ENCODE results near the gene DNHD1.
A peak's percentile ranks its signal among the peaks of the same experiment; 100 is the strongest.

DNHD1 gene, protein sequence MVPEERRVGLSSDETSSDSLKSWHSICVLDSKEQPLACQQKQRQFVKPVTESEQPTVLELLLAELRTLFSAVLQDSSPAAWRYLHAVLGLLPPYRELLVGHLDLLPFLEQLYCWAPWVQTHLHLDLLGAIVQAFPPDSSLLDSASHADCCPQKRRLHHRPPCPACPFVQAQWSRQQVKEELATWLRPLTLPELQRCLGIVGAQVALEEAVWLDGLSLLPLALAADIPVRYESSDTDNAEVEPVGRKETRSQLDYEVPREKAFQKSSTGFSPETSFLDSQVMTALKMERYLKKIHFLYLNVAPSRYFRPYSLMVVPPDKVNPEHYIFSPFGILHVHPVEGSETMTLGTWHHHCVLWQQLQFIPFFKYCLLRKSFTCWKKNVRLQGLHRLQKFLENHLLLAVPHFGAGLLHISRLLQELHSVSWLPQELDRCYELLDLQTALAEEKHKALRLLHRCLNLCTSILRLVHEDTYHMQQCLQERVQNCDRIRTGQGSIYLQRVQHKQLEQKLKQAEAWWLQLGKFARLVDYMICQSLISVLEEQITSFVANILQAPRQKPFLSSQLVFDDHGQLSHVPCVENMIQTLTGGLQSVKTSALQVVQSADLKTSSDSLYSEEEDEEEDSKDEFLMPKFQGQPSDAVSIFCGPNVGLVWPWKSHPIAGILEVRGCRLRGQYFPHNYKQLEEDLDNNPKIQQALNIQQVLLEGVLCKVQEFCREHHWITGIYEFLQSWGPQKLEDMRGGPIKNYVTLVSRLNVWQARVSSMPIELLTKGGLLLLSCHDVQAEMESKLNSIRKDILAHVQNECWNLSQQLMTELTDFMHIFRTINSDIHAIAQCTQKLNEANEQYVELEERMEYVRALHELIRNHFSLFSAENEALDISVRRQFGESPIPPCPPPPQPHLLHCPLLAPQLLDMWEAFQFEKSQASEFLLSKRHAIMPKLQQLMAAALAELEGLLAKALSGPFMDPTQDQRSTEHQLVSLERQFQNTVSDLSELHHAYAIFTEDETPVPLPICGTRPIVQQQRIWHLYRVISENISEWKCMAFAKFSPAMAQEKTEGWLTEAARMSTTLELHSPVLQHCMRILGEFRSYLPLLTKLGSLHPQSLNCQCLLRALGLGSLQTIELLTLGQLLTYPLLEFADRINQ (N-terminal part only)

DNA sequence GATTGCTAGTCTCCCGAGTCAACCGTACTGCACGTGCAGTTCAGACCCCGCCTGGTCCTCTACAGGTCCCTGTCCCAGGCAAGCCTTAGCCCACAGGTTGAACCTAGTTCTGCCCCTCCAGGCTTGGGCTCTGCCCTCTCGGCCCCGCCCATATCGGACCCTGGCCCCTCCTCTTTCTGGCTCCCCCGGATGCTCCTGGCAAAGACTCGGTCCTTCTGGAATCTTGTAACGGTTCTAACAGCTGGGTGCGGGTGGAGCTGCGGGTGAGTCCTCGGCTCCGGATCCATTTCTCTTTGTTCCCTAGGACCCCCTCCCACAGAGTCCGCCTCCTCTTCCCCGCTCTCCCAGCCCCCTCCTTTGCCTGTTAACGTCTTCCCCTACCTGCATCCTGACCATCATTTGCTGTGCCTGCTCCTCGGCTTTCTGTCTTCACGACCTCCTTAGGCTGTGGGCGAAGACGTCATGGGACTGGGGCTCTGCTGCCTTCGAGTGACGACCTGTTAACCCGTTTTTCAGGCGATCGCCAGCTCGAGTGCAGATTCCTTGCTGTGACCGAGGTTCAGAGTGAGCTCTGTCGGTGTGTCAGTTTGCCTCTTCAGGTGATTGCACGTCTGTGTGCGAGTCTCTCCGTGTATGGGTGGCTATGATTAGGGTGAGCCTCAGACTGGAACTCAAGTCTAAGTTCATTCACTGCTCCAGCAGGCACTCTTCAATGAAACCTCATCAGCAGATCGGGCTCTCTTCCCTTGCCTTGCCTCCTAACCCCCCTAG is at the start of gene DNHD1:
Gene DNHD1, plus strand, starts transcription at position 212 of the 771 bp plus-strand sequence. CDS start 936 bp downstream, outside the sequence.
- no peak for DNase-seq (ENCODE audit: low read depth in 2 of 2)

DNA sequence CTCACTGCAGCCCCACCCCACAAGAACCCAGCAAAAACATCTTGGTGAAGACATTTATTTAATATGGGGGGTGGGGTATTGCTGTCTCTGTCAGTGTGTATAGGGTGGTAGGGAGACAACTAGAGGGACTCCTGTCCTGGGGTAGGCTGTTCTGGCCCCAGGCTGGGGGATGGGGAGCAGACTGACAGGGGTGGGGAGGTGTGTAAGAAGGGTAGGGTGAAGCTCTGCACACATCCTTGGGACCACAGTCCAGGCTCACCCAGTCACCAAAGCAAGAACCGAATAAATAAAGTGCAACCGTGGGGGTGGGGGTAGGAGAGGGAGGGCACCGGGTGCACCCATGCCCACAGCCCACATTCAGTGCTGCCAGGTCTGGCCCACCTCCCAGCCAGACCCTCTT is 48.5 kb upstream of the DNHD1 start:
- no peak for DNase-seq (ENCODE audit: low read depth in 2 of 2)

DNA sequence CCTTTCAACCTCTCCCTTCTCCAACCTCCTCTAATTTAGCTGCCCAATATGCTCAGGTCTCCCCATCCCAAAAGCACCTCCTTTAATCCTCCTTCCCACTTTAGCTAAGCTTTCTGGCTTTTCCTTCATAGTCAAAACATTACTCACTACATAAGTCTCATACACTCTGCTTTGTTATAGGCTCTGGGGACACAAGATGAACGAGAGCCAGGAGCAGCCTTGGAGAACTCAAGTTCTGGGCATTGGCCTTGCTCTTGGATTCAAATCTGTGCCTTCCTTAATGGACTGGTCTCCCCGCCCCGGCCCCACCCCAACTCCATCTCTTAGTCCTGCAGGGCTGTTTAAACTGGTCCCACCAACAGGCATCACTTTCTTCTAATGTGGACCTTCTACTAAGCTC is 44.9 kb upstream of the DNHD1 start:
- DNase-seq (ENCODE audit: low read depth in 2 of 2), result no peak

DNA sequence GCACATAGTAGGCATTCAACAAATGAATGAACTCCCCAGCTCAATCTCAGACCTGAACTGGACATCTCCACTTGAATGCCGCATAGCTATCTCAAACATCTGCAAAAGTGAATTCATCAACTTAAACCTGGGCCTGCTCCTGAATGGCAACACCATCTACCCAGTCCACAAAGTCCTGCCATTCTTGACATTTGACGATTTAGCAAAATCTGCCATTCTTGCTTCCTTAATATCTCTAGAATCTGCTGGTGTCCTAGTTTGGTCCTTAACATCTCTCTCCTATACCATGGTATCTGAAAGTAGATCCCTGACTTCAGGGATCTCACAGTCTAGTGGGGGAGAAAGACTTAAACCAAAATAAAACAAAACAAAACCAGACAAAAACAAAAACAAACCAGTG is 43.9 kb upstream of the DNHD1 start:
- DNase-seq (ENCODE audit: low read depth in 2 of 2), result no peak

DNA sequence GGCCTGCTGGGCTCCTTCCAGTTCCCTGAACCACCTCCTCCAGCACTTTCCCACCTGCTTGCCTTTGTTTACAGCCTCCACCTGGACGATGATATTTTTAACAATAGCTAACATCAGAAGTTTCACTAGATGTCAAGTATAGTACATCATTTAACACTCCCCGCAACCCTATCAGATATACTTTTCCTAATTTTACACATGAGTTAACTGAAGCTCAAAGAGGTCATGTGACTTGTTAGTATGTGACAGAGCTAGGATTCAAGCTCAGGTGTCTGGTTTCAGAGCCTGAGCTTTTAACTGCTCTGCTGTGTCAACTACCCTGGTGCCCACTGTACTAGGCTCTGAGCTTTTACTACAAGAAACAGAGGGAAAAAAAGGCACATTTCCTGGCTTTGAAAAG is 42.0 kb upstream of the DNHD1 start:
- DNase-seq (ENCODE audit: low read depth in 2 of 2), result no peak

DNA sequence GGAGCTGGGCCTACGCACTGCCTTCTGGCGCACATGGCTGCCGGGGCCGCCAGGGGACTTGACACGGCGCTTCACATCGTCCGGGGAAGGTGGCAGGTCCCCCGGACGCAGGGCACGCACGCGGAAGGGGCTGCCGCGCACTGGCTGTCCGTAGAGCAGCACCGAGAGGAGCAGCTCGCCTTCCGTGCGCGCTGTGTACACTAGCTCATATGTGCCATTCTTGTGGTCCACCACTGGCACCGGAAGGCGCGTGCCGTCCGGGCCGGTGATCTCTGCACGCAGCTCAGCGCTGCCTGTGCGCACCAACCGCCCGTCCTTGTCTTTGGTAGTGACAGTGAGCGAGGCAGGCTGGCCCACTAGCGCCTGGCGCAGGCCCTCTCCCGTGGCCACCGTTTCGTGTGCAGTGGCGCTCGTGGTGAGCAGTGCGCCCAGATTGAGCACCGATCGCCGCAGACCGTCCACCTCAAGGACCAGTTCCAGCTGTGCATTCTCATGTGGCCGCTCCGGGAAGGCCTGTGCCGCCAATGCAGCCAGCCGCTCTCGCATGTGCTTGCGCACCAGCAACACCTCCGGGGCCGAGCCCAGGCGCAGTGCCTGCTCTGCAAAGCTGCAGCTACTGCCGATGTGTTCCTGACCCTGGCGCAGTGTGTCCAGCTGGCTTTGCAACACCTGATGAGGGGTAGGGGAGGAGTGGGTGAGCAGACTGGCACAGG is 40.6 kb upstream of the DNHD1 start:
- no peak for DNase-seq (ENCODE audit: low read depth in 2 of 2)

DNA sequence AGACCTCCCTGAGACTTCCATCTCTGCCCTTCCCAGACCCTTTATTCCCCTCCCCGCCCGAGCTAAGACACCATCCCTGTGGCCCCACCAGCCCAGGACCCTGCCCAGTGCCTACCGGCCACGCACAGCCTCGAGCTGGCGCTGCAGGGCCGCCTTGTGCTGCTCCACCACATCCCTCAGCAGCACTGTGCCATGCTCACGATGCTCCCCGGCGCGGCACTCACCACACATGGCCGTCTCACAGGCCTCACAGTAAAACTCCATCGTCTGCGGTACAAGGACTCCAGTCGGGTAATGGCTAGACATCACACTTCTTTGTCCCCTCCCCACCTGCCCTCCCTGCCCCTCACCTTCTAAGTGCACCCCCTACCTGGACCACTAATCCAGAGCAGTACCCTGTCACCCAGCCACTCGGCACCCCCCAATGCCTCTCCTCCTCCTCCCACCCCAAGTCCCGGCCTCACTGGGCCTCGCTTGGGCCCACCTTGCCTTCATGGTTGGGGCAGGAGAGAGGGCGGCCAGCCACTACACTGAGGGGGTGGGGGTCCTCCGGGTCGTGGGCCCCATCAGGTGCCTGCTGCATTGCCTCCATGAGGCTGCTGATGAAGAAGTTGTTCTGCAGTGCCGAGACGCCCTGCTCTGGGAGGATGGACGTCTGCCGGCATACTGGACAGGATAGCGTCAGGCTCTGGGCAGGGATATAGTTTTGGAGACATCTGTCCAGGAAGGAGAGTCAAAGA is 39.3 kb upstream of the DNHD1 start:
- DNase-seq (ENCODE audit: low read depth in 2 of 2), result no peak

DNA sequence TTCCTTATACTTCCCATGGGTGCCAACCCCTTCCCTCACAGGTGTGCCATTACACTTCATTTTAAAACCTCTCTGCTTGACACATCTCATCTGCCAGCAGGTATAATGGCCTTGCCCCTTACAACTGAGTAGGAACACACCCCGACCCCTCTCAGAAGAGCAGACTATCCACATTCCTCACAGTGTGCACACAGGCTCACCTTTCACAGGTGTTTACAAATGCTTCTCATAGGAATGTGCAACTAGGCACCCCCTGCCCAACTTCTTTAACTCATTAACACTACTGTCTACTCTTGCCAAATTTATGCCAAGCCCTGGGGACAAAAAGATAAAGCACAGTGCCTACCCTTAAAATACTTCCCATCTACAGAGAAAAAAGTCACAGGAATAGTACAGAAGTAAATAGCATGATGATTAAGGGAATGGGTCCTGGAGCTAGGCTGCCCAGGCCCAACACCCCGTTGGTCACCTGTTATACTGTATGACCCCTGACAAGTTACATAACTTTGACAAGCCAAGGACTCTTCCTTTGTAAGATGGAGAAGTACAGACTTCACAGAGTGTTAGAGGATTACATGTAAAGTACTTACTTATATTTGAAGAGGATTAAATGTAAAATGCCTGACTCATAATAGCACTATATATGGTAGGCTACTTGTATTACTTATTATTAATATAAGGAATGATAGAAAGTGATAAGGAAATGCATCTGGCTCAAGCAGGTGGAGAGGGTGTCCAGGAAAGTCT is 38.6 kb upstream of the DNHD1 start:
- no peak for DNase-seq (ENCODE audit: low read depth in 2 of 2)

DNA sequence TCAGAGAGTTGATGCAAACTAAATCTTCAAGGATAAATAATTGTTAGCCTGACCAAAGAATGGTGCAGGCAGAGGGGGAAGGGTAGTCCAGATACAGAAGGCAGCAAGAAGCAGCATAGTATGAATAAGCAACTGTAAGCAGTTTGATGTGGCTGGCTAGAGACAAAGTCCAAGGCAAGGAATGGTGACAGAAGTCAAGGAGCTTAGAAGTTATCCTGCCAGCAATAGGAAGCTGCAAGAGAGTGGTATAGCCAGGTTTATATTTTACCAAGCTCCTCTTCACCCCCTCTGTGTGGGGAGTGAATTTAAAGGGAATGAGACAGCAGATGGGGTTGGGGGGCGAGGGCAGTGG is 38.0 kb upstream of the DNHD1 start:
- no peak for DNase-seq (ENCODE audit: low read depth in 2 of 2)

DNA sequence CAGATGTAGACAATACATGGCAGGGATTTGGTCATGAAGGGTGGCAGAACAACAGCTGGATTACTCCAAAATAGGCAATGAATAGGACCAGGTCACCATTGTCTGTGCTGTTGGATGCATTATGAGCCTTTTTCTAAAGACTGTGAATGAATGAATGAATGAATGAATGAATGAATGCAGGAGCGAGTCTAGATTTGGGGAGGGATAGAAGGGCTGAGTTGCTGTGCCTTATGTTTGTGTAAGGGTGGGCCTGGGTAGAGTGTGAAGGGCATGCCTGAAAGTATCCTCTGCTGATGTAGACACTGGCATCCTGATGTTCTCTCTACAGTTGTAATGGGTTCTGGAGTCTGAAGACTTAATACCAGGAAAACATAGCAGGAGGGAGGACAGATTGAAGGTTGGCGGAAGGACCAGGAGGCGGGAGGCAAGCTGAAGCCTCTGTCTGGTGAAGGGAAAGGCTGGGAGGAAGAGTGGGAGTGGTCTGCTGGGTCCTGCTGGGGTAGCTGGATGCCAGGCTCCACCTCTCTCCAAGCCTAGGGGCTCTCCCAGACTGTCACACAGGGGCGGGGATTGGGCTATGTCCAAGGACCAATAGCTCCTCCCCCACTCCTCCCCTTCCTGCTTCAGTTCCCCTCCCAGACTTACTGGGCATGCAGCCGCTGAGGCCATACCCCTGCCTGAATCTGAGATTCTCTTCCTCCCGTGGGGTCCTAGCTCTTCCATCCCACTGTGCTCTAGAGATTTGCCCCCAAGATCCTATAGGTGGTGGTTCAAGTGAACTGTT is 28.2 kb upstream of the DNHD1 start:
- DNase-seq (ENCODE audit: low read depth in 2 of 2), result no peak

DNA sequence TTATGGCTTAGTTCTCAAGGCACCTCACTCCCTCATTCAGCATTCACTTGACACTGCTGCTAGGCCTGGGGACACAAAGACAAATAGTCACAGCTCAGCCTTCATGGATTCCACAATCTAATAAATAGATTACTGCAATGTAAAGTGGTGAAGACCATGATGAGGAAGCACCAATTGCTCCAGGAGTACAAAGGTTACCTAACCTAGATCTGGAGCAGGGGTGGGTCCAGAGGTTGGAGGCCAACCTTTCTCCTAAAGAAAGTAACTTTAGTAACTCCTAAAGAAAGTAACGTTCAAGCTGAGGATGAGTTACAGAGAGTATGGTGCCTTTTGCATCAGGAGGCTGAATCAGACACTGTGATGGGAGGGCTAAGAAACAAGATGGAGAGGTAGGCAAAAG is 27.5 kb upstream of the DNHD1 start:
- no peak for DNase-seq (ENCODE audit: low read depth in 2 of 2)

DNA sequence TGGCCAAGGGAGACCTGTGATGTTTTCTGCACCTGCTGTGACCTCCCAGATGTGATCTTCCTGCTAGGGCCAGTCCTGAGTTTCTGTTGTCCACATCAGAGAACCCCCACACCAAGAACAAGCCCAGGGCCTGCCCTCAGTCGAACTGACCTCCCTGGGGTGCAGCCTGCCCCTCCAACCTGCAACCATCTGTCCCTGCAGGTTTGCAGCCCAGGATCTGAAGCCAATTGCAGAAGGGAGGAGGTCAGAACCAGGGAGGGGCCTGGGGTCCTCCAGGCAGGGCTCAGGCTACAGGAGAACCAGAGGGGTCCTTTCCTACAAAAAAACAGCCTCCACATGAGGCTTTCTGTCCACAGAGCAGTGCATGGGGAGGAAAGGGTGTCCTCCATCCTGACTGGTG is 24.1 kb upstream of the DNHD1 start:
- DNase-seq (ENCODE audit: low read depth in 2 of 2), result no peak

DNA sequence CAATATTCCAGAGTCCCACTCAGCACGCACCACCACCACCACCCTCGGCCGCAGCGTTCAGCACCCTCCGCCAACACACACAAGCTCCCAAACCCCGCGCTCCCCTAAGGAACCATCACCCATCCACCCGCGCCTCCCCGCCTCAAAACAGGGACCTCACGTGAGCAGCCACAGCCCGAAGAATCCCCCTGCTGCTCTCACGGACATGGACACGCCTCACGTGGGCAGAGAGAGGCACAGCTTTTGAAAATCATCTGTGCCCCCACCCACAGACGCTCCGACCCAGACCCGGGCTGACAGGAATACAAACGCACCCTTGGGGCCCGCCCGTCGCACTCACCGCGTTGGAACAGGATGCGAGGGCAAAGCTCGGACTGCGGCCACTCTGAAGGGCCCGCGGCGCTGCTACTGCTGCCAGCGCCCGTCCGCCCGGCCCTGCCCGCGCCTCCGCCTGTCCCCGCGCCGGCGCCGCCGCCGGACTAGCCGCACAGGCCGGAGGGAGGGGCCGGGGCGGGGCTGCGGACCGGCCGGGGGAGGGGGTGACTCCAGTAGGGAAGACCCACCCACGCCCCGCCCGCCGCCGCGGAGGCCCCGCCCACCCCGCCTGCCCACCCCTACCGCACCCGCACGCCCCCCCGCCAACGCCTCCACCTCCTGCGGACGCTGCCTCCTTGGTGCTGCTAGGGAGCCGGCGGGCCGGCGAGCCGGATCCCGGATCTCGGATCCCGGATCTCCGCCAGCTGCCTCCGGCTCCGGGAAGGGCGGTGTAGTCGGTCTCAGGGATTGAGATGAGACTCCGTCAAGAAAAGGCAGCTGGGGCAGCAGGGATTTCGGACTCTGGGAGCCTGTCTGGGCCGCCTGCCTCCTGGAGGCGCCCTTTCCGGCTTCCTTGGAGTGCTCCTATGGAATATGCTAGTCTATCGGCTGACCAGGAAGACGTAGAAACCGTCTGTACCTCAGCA is 23.3 kb upstream of the DNHD1 start, which contains the start of gene TRIM3:
Gene TRIM3, minus strand, starts transcription at position 491 of the 962 bp plus-strand sequence. CDS start 8,246 bp downstream, outside the sequence.
- DNase-seq (ENCODE audit: low read depth in 2 of 2), result peak; percentile 59 to 63

DNA sequence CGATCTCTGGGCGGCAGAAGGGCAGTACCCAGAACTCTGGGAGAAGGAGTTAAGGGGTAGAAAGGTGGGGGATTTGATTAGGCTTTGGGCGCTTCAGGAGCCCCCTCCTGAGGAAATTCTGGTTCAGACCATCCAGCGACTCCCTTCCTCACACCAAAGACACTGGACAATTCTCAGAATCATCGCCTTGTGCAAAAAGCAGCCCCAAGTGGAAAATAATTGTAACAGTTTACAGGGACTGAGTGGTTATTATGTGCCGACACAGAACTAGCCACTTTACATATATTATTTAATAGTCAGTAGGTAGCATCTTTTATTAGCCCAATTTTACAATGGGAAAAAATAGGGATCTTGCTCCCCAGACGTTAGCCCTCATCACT is 22.7 kb upstream of the DNHD1 start:
- DNase-seq (ENCODE audit: low read depth in 2 of 2), result no peak

DNA sequence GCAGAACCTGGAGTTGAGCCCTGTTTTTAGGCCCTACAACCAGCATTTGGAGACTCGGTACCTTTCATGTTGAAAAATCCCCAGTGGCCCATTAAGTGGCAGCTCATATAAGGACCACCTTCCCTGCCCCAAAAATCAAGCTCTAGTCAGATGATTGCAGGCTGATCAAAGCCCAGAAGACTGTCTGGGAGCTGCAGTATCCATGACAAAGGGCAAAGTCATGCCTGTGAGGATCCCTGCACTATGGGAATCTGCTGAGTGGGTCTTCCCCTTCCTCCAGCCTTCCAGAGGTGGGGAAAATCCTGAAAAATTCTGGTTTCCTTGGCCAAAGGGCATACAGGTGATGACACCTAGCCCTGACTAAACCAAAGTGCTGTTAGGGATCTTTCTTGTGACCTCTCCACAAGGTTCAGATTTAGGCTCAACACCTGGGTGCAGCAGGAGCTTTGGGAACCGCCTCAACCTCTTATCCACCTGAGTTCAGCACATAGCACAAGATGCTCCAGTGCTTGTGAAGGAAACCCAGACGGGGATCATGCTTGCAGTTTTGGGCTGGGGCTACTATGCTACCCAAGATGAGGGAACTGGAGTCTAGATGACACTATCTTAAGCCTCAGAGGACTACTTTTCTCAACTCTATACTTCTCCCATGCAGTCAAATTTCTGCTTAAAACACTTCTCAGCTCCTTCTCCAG is 22.1 kb upstream of the DNHD1 start:
- DNase-seq (ENCODE audit: low read depth in 2 of 2), result no peak

DNA sequence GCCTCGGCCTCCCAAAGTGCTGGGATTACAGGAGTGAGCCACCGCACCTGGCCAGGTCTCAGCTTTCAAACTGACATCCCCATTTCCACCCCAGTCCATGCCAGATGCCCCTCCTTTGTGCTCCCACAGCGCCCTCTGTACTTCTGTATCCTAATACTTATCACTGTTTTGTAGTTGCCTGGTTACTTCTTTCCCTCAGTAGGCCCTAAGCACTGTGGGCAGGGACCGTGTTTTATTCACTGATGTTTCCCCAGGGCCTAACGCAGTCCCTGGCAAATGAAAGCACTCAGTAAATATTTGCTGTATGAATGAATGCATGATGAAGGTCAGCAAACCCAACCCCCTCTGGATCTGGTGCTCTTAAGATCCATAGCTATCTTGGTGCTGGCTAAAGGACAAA is 21.1 kb upstream of the DNHD1 start:
- no peak for DNase-seq (ENCODE audit: low read depth in 2 of 2)

DNA sequence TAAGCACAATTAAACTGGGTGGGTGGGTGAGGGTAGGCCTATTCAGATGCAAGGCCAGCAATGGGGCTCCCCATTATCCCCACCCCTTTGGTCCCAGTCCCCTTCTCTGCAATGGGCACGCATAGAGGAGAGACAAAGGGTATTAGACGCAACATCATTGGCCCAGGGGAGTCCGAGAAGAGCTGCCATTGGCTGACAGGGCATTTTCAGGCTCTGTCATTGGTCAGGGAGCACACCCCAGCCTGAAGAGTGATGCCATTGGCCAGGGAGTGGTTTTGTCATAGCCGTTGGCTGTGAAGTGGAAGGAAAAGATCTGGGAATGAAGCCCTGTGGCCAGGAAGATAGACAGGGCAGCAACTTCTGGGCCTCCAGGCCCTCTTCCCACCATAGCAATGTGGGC is 20.5 kb upstream of the DNHD1 start:
- DNase-seq (ENCODE audit: low read depth in 2 of 2), result no peak

Data from activated CD8-positive, alpha-beta memory T cell treated with anti-CD3 and anti-CD28 coated beads for 4 hours (primary cell).